Lower leg skin (tissue), 3 donors: ENCODE data around the gene KCTD15.

Experiments
- CTCF ChIP-seq, 3 donors: fragments of 450-650 bp; IDR thresholded peaks; one replicate each; pipeline ENCODE4 v1.5.1; 2016; ENCODE audit warnings: antibody characterized with exemption in 3 of 3, mild to moderate bottlenecking in 3 of 3, moderate library complexity in 2 of 3
- POLR2A ChIP-seq, 2 donors: fragments of 450-650 bp; IDR thresholded peaks; one replicate each; pipeline ENCODE4 v1.6.1; 2016 to 2017; ENCODE audit warnings: antibody characterized with exemption in 2 of 2, mild to moderate bottlenecking in 1 of 2, moderate library complexity in 1 of 2

- TF ChIP-seq CTCF (IDR thresholded peaks at IDR 0.05) (no peak), POLR2A (IDR thresholded peaks at IDR 0.05) (no peak)
Measured at GRCh38 chr19:33862981-33863380, 66.3 kb downstream of the KCTD15 start.
